GM21390 (cell line): ENCODE results near the gene FADS3.

Experiments
- ATAC-seq: cut with Tn5 transposase; IDR thresholded peaks from one replicate; pipeline ENCODE4 v1.9.1; 2021; ENCODE audit not compliant: unreplicated experiment

FADS3 gene

GRCh38 chr11:61900251-61900650, 8.9 kb upstream of the FADS3 start:
- no peak for ATAC-seq

GRCh38 chr11:61899146-61899841, 7.9 kb upstream of the FADS3 start:
- peak; percentile 67 for ATAC-seq

GRCh38 chr11:61898247-61898582, 6.9 kb upstream of the FADS3 start:
- ATAC-seq = no peak

- no peak for ATAC-seq
Measured at GRCh38 chr11:61897387-61898246, 6.3 kb upstream of the FADS3 start.

GRCh38 chr11:61896665-61897386, 5.5 kb upstream of the FADS3 start:
- no peak for ATAC-seq

- ATAC-seq = no peak
Measured at GRCh38 chr11:61895718-61896059, 4.3 kb upstream of the FADS3 start.

GRCh38 chr11:61895046-61895717, 3.8 kb upstream of the FADS3 start:
- ATAC-seq = no peak

GRCh38 chr11:61893981-61894380, 2.6 kb upstream of the FADS3 start:
- no peak for ATAC-seq

GRCh38 chr11:61892085-61892370, 683 bp upstream of the FADS3 start:
- peak; percentile 30 for ATAC-seq

- ATAC-seq = peak; percentile 28
Measured at GRCh38 chr11:61890529-61891330, 615 bp downstream of the FADS3 start.

- ATAC-seq = no peak
Measured at GRCh38 chr11:61889831-61890230, 1.5 kb downstream of the FADS3 start.

GRCh38 chr11:61888590-61888989, 2.8 kb downstream of the FADS3 start:
- ATAC-seq = no peak

GRCh38 chr11:61887839-61888494, 3.4 kb downstream of the FADS3 start:
- ATAC-seq = no peak

- ATAC-seq = no peak
Measured at GRCh38 chr11:61886643-61887042, 4.7 kb downstream of the FADS3 start.

- no peak for ATAC-seq
Measured at GRCh38 chr11:61885784-61886580, 5.4 kb downstream of the FADS3 start.

GRCh38 chr11:61885166-61885778, 6.1 kb downstream of the FADS3 start:
- no peak for ATAC-seq

GRCh38 chr11:61883947-61884346, 7.4 kb downstream of the FADS3 start:
- no peak for ATAC-seq

GRCh38 chr11:61883327-61883726, 8.0 kb downstream of the FADS3 start:
- ATAC-seq = no peak

GRCh38 chr11:61882879-61883278, 8.5 kb downstream of the FADS3 start:
- no peak for ATAC-seq
